Bronchial epithelial cell (primary cell): ENCODE data around the gene ENTPD8. TPM values are rescaled to one million over a fixed set of nuclear protein-coding genes. Genes with fewer than 3 reads are reported as not detected.

Source experiments
- DNase-seq: peaks from one replicate; pipeline ENCODE4 v3.0.0-alpha.2; 2010; ENCODE audit warnings: low read depth
- FAIRE-seq: peaks from 2 replicates; lab custom pipeline; 2011; peaks lifted over from hg19 to GRCh38; lab: Jason Lieb, UNC
- H3K27me3 ChIP-seq: 2 replicates; pipeline ENCODE4 v1.5.1; 2011; ENCODE audit warnings: low read length; ENCODE audit not compliant: control insufficient read depth, insufficient read depth
- H3K36me3 ChIP-seq: 2 replicates; pipeline ENCODE4 v1.5.1; 2011; ENCODE audit warnings: low read length; ENCODE audit not compliant: control insufficient read depth, insufficient read depth
- H3K4me3 ChIP-seq: 2 replicates; pipeline ENCODE4 v1.5.1; 2011; ENCODE audit warnings: mild to moderate bottlenecking, low read depth, low read length, control low read depth
- CTCF ChIP-seq: IDR thresholded peaks from 2 replicates; pipeline ENCODE4 v1.5.1; 2011; ENCODE audit warnings: mild to moderate bottlenecking, moderate library complexity, low read length, control low read depth, inconsistent platforms; ENCODE audit not compliant: insufficient read depth, severe bottlenecking
- total RNA-seq: library from RNA; depleted of rRNA; stranded (reverse); fragments of >200 nt; gene quantifications from 2 replicates; pipeline ENCODE4 v1.2.1, GENCODE V29; 2014

Gene ENTPD8
- total RNA-seq, 1 donor from 2014 or later: not detected

GRCh38 chr9:137392232-137393007, 48.7 kb downstream of the ENTPD8 start:
- DNase-seq: no peak
- Histone ChIP-seq H3K36me3 (no peaks in the 10 kb centered on the region), H3K27me3 (no peaks in the 10 kb centered on the region), H3K4me3 (no peak overlapping the region)
- no peak for FAIRE-seq
- no peak for TF ChIP-seq CTCF

GRCh38 chr9:137391411-137391754, 49.8 kb downstream of the ENTPD8 start:
- FAIRE-seq (no peak), DNase-seq (no peak)
- Histone ChIP-seq H3K36me3 (no peaks in the 10 kb centered on the region), H3K27me3 (no peaks in the 10 kb centered on the region), H3K4me3 (no peak overlapping the region)
- TF ChIP-seq CTCF: no peak

GRCh38 chr9:137390553-137391410, 50.4 kb downstream of the ENTPD8 start:
- no peak for DNase-seq
- H3K36me3 ChIP-seq: no peaks in the 10 kb centered on the region
- H3K4me3 ChIP-seq: no peak overlapping the region
- no peak for FAIRE-seq
- TF ChIP-seq CTCF: no peak
- no peaks in the 10 kb centered on the region for H3K27me3 ChIP-seq

- FAIRE-seq: no peak
- Histone ChIP-seq H3K27me3 (no peaks in the 10 kb centered on the region), H3K36me3 (no peaks in the 10 kb centered on the region), H3K4me3 (no peak overlapping the region)
- DNase-seq: no peak
- TF ChIP-seq CTCF: no peak
These were observed 51.8 kb downstream of the ENTPD8 start for GRCh38 chr9:137389428-137389746.

GRCh38 chr9:137388589-137389427, 52.3 kb downstream of the ENTPD8 start:
- TF ChIP-seq CTCF: no peak
- H3K4me3 ChIP-seq: no peak overlapping the region
- DNase-seq (no peak), FAIRE-seq (no peak)
- no peaks in the 10 kb centered on the region for H3K27me3 ChIP-seq
- H3K36me3 ChIP-seq: no peaks in the 10 kb centered on the region
